Sigmoid colon (tissue), 7 donors: ENCODE measurements around the gene VEPH1. TPM values are rescaled to one million over a fixed set of nuclear protein-coding genes. Genes with fewer than 3 reads are reported as not detected.
A peak's percentile ranks its signal among the peaks of the same experiment; 100 is the strongest.

Experiments
- DNase-seq: peaks from one replicate; pipeline ENCODE4 v3.0.0-alpha.2; 2019
- H3K27ac ChIP-seq, 4 donors: fragments of 200-600 bp; sonication (generic); one replicate each; pipeline ENCODE4 v1.5.1; 2016 to 2019; ENCODE audit warnings: mild to moderate bottlenecking in 1 of 4
- H3K27me3 ChIP-seq, 3 donors: fragments of 200-600 bp; sonication (generic); one replicate each; pipeline ENCODE4 v1.5.1; 2019; ENCODE audit warnings: mild to moderate bottlenecking in 1 of 3
- H3K36me3 ChIP-seq, 4 donors: fragments of 200-600 bp; sonication (generic); one replicate each; pipeline ENCODE4 v1.5.1; 2016 to 2019
- H3K4me1 ChIP-seq, 4 donors: fragments of 200-600 bp; sonication (generic); one replicate each; pipeline ENCODE4 v1.5.1; 2017 to 2019
- H3K4me3 ChIP-seq, 4 donors: fragments of 200-600 bp; sonication (generic); one replicate each; pipeline ENCODE4 v1.5.1; 2017 to 2019; ENCODE audit warnings: mild to moderate bottlenecking in 2 of 4, moderate library complexity in 1 of 4
- H3K9me3 ChIP-seq, 4 donors: fragments of 200-600 bp in 3 of 4; sonication (generic) in 3 of 4; one replicate each; pipeline versions ENCODE4 v1.5.1 to v1.6.1; 2013 to 2019
- EP300 ChIP-seq, 4 donors: sonication (generic); formaldehyde crosslinking; IDR thresholded peaks; one replicate each; pipeline ENCODE4 v1.6.1; 2017; ENCODE audit warnings: antibody characterized with exemption in 4 of 4
- POLR2A ChIP-seq, 2 donors: fragments of 450-650 bp; IDR thresholded peaks; one replicate each; pipeline ENCODE4 v1.6.1; 2016; ENCODE audit warnings: antibody characterized with exemption in 2 of 2, mild to moderate bottlenecking in 2 of 2, moderate library complexity in 2 of 2
- POLR2AphosphoS5 ChIP-seq, 4 donors: sonication (generic); formaldehyde crosslinking; IDR thresholded peaks; one replicate each; pipeline ENCODE4 v1.6.1; 2017; ENCODE audit warnings: antibody characterized with exemption in 4 of 4
- WGBS, 2 donors: extraction: QIAGEN DNeasy Blood & Tissue Kit; methylation state at CpG; one replicate each; pipeline ENCODE4 v1.1.7; 2013; 5-methylcytosine and 5-hydroxymethylcytosine counted together
- intact Hi-C: fragments of 100-400 bp; cut with DNase I; formaldehyde crosslinking; loops from one replicate; pipeline ENCODE4 v1.15.1; 2023
- polyA plus RNA-seq, 3 donors: library from polyadenylated mRNA; stranded (reverse); fragments of 200-250 nt; gene quantifications; one replicate each; pipeline ENCODE4 v1.2.3, GENCODE V29; 2013
- total RNA-seq, 4 donors: library from RNA; depleted of rRNA; stranded (reverse); fragments of >200 nt; gene quantifications; one replicate each; pipeline ENCODE4 v1.1.0, GENCODE V29; 2016
- TF ChIP-seq, protein P1 (sequence below), 4 experiments: fragments of 450-650 bp in 3 of 4; fragments of 200-600 bp in 1 of 4; IDR thresholded peaks; one replicate each; pipeline ENCODE4 v1.5.1; 2016 to 2019; ENCODE audit warnings: antibody characterized with exemption in 4 of 4, mild to moderate bottlenecking in 3 of 4, moderate library complexity in 2 of 4
- donor health status: healthy with polysubstance abuse.
- donor health status: Bipolar disorder and iron deficiency.
- donor health status: healthy.

Gene VEPH1
- total and polyA plus RNA-seq, 7 donors = 0.14 to 1.8 (median 0.87) TPM; not detected in 1

- no peaks in the 10 kb centered on the region for H3K9me3 ChIP-seq
- H3K27ac ChIP-seq = no peak overlapping the region
- peaks cover 0 to 13% (median 3%) of the 10 kb centered on the region in 3 donors for H3K27me3 ChIP-seq
- no peak for TF ChIP-seq POLR2A (IDR thresholded peaks at IDR 0.05)
- TF ChIP-seq, protein P1, sequence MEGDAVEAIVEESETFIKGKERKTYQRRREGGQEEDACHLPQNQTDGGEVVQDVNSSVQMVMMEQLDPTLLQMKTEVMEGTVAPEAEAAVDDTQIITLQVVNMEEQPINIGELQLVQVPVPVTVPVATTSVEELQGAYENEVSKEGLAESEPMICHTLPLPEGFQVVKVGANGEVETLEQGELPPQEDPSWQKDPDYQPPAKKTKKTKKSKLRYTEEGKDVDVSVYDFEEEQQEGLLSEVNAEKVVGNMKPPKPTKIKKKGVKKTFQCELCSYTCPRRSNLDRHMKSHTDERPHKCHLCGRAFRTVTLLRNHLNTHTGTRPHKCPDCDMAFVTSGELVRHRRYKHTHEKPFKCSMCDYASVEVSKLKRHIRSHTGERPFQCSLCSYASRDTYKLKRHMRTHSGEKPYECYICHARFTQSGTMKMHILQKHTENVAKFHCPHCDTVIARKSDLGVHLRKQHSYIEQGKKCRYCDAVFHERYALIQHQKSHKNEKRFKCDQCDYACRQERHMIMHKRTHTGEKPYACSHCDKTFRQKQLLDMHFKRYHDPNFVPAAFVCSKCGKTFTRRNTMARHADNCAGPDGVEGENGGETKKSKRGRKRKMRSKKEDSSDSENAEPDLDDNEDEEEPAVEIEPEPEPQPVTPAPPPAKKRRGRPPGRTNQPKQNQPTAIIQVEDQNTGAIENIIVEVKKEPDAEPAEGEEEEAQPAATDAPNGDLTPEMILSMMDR (IDR thresholded peaks at IDR 0.05) = no peak
- TF ChIP-seq EP300 (IDR thresholded peaks at IDR 0.05) = no peak
- no peak for TF ChIP-seq POLR2AphosphoS5 (IDR thresholded peaks at IDR 0.05)
- H3K36me3 ChIP-seq = no peaks in the 10 kb centered on the region
- 79 to 88% methylated on average over 3 of the region's 3 CpGs for WGBS, 2 donors
- peaks cover 0 to 14% (median 12%) of the 10 kb centered on the region in 4 donors for H3K4me1 ChIP-seq
- no peak overlapping the region for H3K4me3 ChIP-seq
- no peak for DNase-seq
- intact Hi-C loops = no loop called here
These were observed 7.4 kb downstream of the VEPH1 start for GRCh38 chr3:157495846-157496245.

GRCh38 chr3:157494581-157495281 lies 8.5 kb downstream of the VEPH1 start:
- Histone ChIP-seq H3K36me3 (no peaks in the 10 kb centered on the region), H3K4me3 (no peak overlapping the region), H3K4me1 (peaks cover 0 to 8% (median 7%) of the 10 kb centered on the region in 4 donors), H3K27ac (no peak overlapping the region), H3K27me3 (peaks cover 0 to 7% (median 3%) of the 10 kb centered on the region in 3 donors), H3K9me3 (no peaks in the 10 kb centered on the region)
- TF ChIP-seq, protein P1 (IDR thresholded peaks at IDR 0.05) = no peak
- TF ChIP-seq EP300 (IDR thresholded peaks at IDR 0.05) = no peak
- TF ChIP-seq POLR2AphosphoS5 (IDR thresholded peaks at IDR 0.05) = no peak
- no peak for TF ChIP-seq POLR2A (IDR thresholded peaks at IDR 0.05)
- DNase-seq = no peak
- 75 to 84% methylated on average over 3 of the region's 3 CpGs for WGBS, 2 donors
- intact Hi-C loops = no loop called here

GRCh38 chr3:157493627-157494550 lies 9.3 kb downstream of the VEPH1 start:
- Histone ChIP-seq H3K4me1 (no peaks in the 10 kb centered on the region), H3K27me3 (no peaks in the 10 kb centered on the region), H3K36me3 (no peaks in the 10 kb centered on the region), H3K27ac (no peak overlapping the region), H3K4me3 (no peak overlapping the region), H3K9me3 (no peaks in the 10 kb centered on the region)
- intact Hi-C loops = loop anchor here (2.0 kb wide), 1 partner anchor 289 kb away; no protein-coding TSS in a partner anchor
- 86 to 87% methylated on average over 5 of the region's 5 CpGs for WGBS, 2 donors
- TF ChIP-seq POLR2AphosphoS5 (IDR thresholded peaks at IDR 0.05) (no peak), EP300 (IDR thresholded peaks at IDR 0.05) (no peak), POLR2A (IDR thresholded peaks at IDR 0.05) (no peak)
- TF ChIP-seq, protein P1 (IDR thresholded peaks at IDR 0.05) = peak in 3 of 4 experiments; percentile 28 to 53 (median 40)
- DNase-seq = no peak

DNA sequence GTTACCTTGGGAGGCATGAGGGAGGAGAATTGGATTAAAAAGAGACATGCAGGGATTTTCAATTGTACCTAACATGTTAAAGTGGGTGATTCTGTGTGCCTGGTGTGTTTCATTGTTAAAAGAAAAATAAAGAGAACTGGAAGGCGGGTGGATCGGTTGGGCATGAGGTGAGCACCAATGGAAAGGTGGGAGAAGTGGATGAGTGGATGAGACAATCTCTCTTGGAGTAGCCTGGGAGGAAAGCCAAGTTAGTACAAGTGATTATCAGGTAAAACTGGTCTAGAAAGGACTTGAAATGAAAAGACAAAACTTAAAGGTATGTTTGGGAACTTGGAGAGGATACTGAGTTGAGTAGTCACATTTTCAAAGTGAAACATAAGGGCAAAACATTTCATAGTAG lies 12.1 kb downstream of the VEPH1 start:
- 97 to 98% methylated on average over 2 of the region's 2 CpGs for WGBS, 2 donors
- Histone ChIP-seq H3K4me3 (no peak overlapping the region), H3K27me3 (no peaks in the 10 kb centered on the region), H3K4me1 (no peaks in the 10 kb centered on the region), H3K27ac (no peak overlapping the region), H3K36me3 (no peaks in the 10 kb centered on the region), H3K9me3 (no peaks in the 10 kb centered on the region)
- intact Hi-C loops = no loop called here
- DNase-seq = no peak
- TF ChIP-seq, protein P1 (IDR thresholded peaks at IDR 0.05) = no peak
- no peak for TF ChIP-seq EP300 (IDR thresholded peaks at IDR 0.05)
- TF ChIP-seq POLR2A (IDR thresholded peaks at IDR 0.05) = no peak
- TF ChIP-seq POLR2AphosphoS5 (IDR thresholded peaks at IDR 0.05) = no peak
